Stimulated activated CD4-positive, alpha-beta T cell treated with anti-CD3 and anti-CD28 coated beads, Interleukin-15, amount 100 ng/mL, for 48 hours (primary cell): ENCODE measurements around the gene ARPC4.
"Not testable (repeated sequence)": the region's sequence is repeated elsewhere in the genome, so short reads cannot be mapped to it uniquely, and the experiment has no call there.

ENCODE experiments used
- DNase-seq, 2 donors: peaks; one replicate each; pipeline ENCODE4 v3.0.0-alpha.2; 2020; ENCODE audit warnings: low read depth in 2 of 2

Gene ARPC4

GRCh38 chr3:9820946-9821345, 28.1 kb downstream of the ARPC4 start:
- no peak for DNase-seq

- no peak for DNase-seq
Observed at GRCh38 chr3:9825451-9826040, 32.7 kb downstream of the ARPC4 start.

GRCh38 chr3:9826815-9827573, 34.1 kb downstream of the ARPC4 start:
- DNase-seq: peak in 1 of 2 donors; percentile 13

- no peak for DNase-seq
Observed at GRCh38 chr3:9828801-9829755, 36.2 kb downstream of the ARPC4 start.

- no peak for DNase-seq
Observed at GRCh38 chr3:9831253-9831652, 38.4 kb downstream of the ARPC4 start.

- no peak for DNase-seq
Observed at GRCh38 chr3:9833078-9833477, 40.2 kb downstream of the ARPC4 start.

GRCh38 chr3:9834520-9835380, 41.9 kb downstream of the ARPC4 start:
- no peak for DNase-seq

GRCh38 chr3:9837701-9838582, 45.1 kb downstream of the ARPC4 start:
- no peak for DNase-seq

- no peak for DNase-seq
Observed at GRCh38 chr3:9838856-9839255, 46.0 kb downstream of the ARPC4 start.

GRCh38 chr3:9841015-9841414, 48.1 kb downstream of the ARPC4 start:
- no peak for DNase-seq

GRCh38 chr3:9843715-9844438, 51.0 kb downstream of the ARPC4 start, which contains the start of gene RPUSD3:
Gene RPUSD3 (minus strand): TSS chr3:9844008. CDS start chr3:9843990, 18 bp downstream.
- peak; percentile 92 to 94 for DNase-seq

- no peak for DNase-seq
Observed at GRCh38 chr3:9846231-9846630, 53.3 kb downstream of the ARPC4 start.

- DNase-seq: no peak
Observed at GRCh38 chr3:9846931-9847488, 54.1 kb downstream of the ARPC4 start.

GRCh38 chr3:9847870-9848269, 55.0 kb downstream of the ARPC4 start:
- DNase-seq: not testable (repeated sequence)

- DNase-seq: not testable (repeated sequence)
Observed at GRCh38 chr3:9848860-9849259, 56.0 kb downstream of the ARPC4 start.

- DNase-seq: not testable (repeated sequence)
Observed at GRCh38 chr3:9851383-9851782, 58.5 kb downstream of the ARPC4 start.

- DNase-seq: not testable (repeated sequence)
Observed at GRCh38 chr3:9851926-9852325, 59.0 kb downstream of the ARPC4 start.

GRCh38 chr3:9852528-9852927, 59.6 kb downstream of the ARPC4 start:
- no peak for DNase-seq

GRCh38 chr3:9854291-9854940, 61.5 kb downstream of the ARPC4 start:
- DNase-seq: not testable (repeated sequence)
